HepG2 (cell line): ENCODE data around the gene MEA1.

Source experiments
- BCLAF1 ChIP-seq: fragments of 450-650 bp; IDR thresholded peaks from 2 replicates; pipeline ENCODE4 v1.6.1; 2017; ENCODE audit warnings: mild to moderate bottlenecking
- CREB1 ChIP-seq, 2 experiments: fragments of 450-650 bp in 1 of 2; IDR thresholded peaks; 2 replicates each; pipeline ENCODE4 v1.6.1; 2016 to 2017; ENCODE audit warnings: control low read depth in 1 of 2, mild to moderate bottlenecking in 1 of 2, missing compliant biosample characterization in 1 of 2, missing genetic modification characterization in 1 of 2
- EP300 ChIP-seq, 3 experiments: sonication (generic) in 1 of 3; formaldehyde crosslinking in 1 of 3; IDR thresholded peaks; 2 replicates each; pipeline versions ENCODE4 v1.5.1 to v1.6.1; 2011 to 2020; ENCODE audit warnings: low read depth in 2 of 3, low read length in 2 of 3, borderline replicate concordance in 1 of 3, improper control_type of control experiment in 1 of 3, mild to moderate bottlenecking in 1 of 3, missing genetic modification reagents in 1 of 3, moderate library complexity in 1 of 3
- EZH2 ChIP-seq: conservative IDR thresholded peaks from 2 replicates; pipeline ENCODE4 v1.6.1; 2012; ENCODE audit warnings: mild to moderate bottlenecking, low read depth, low read length, moderate library complexity
- JUNB ChIP-seq: sonication (generic); formaldehyde crosslinking; IDR thresholded peaks from 2 replicates; pipeline ENCODE4 v1.8.0; 2022; ENCODE audit warnings: missing genetic modification reagents, mild to moderate bottlenecking, borderline replicate concordance
- MLX ChIP-seq: IDR thresholded peaks from 2 replicates; pipeline ENCODE4 v1.6.1; 2016
- NR2F6 ChIP-seq, 2 experiments: IDR thresholded peaks; 2 replicates each; pipeline ENCODE4 v1.6.1; 2016; ENCODE audit warnings: antibody characterized with exemption in 1 of 2, mild to moderate bottlenecking in 1 of 2
- PATZ1 ChIP-seq: sonication (generic); formaldehyde crosslinking; IDR thresholded peaks from 2 replicates; pipeline ENCODE4 v1.4.0; 2020; ENCODE audit warnings: missing genetic modification reagents
- ZNF17 ChIP-seq: sonication (generic); formaldehyde crosslinking; IDR thresholded peaks from 2 replicates; pipeline ENCODE4 v1.5.0; 2020; ENCODE audit warnings: mild to moderate bottlenecking, missing genetic modification reagents
- ZNF256 ChIP-seq: sonication (generic); formaldehyde crosslinking; conservative IDR thresholded peaks from 2 replicates; pipeline ENCODE4 v1.4.0; 2020; ENCODE audit warnings: missing genetic modification reagents
- ZSCAN12 ChIP-seq: sonication (generic); formaldehyde crosslinking; IDR thresholded peaks from 2 replicates; pipeline ENCODE4 v1.9.0; 2021; ENCODE audit warnings: mild to moderate bottlenecking, missing genetic modification reagents
- TF ChIP-seq, protein P1 (sequence below): sonication (generic); formaldehyde crosslinking; IDR thresholded peaks from 2 replicates; pipeline ENCODE4 v1.5.0; 2020; ENCODE audit warnings: mild to moderate bottlenecking, missing genetic modification reagents, moderate library complexity
- TF ChIP-seq, protein P2 (sequence below), 2 experiments: IDR thresholded peaks; 2 replicates each; pipeline ENCODE4 v1.6.1; 2011 to 2012; ENCODE audit warnings: low read length in 2 of 2, borderline replicate concordance in 1 of 2, low read depth in 1 of 2, mild to moderate bottlenecking in 1 of 2, moderate library complexity in 1 of 2

- TF ChIP-seq MLX (CRISPR knock-in tag) (no peak), PATZ1 (CRISPR knock-in tag) (no peak), ZSCAN12 (CRISPR knock-in tag) (no peak), CREB1 (IDR thresholded peaks at IDR 0.05) (no peak), CREB1 (CRISPR knock-in tag; IDR thresholded peaks at IDR 0.05) (no peak), BCLAF1 (no peak), JUNB (CRISPR knock-in tag) (no peak), EP300 (IDR thresholded peaks at IDR 0.05; ENCODE audit: low read depth in 2 of 2, low read length in 2 of 2) (no peak), EP300 (CRISPR knock-in tag; IDR thresholded peaks at IDR 0.05; ENCODE audit: borderline replicate concordance) (no peak), NR2F6 (IDR thresholded peaks at IDR 0.05) (no peak), NR2F6 (CRISPR knock-in tag; IDR thresholded peaks at IDR 0.05) (no peak), ZNF17 (CRISPR knock-in tag) (no peak), EZH2 (no peak), ZNF256 (CRISPR knock-in tag) (no peak)
- TF ChIP-seq, protein P1, sequence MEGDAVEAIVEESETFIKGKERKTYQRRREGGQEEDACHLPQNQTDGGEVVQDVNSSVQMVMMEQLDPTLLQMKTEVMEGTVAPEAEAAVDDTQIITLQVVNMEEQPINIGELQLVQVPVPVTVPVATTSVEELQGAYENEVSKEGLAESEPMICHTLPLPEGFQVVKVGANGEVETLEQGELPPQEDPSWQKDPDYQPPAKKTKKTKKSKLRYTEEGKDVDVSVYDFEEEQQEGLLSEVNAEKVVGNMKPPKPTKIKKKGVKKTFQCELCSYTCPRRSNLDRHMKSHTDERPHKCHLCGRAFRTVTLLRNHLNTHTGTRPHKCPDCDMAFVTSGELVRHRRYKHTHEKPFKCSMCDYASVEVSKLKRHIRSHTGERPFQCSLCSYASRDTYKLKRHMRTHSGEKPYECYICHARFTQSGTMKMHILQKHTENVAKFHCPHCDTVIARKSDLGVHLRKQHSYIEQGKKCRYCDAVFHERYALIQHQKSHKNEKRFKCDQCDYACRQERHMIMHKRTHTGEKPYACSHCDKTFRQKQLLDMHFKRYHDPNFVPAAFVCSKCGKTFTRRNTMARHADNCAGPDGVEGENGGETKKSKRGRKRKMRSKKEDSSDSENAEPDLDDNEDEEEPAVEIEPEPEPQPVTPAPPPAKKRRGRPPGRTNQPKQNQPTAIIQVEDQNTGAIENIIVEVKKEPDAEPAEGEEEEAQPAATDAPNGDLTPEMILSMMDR (CRISPR knock-in tag): no peak
- TF ChIP-seq, protein P2, sequence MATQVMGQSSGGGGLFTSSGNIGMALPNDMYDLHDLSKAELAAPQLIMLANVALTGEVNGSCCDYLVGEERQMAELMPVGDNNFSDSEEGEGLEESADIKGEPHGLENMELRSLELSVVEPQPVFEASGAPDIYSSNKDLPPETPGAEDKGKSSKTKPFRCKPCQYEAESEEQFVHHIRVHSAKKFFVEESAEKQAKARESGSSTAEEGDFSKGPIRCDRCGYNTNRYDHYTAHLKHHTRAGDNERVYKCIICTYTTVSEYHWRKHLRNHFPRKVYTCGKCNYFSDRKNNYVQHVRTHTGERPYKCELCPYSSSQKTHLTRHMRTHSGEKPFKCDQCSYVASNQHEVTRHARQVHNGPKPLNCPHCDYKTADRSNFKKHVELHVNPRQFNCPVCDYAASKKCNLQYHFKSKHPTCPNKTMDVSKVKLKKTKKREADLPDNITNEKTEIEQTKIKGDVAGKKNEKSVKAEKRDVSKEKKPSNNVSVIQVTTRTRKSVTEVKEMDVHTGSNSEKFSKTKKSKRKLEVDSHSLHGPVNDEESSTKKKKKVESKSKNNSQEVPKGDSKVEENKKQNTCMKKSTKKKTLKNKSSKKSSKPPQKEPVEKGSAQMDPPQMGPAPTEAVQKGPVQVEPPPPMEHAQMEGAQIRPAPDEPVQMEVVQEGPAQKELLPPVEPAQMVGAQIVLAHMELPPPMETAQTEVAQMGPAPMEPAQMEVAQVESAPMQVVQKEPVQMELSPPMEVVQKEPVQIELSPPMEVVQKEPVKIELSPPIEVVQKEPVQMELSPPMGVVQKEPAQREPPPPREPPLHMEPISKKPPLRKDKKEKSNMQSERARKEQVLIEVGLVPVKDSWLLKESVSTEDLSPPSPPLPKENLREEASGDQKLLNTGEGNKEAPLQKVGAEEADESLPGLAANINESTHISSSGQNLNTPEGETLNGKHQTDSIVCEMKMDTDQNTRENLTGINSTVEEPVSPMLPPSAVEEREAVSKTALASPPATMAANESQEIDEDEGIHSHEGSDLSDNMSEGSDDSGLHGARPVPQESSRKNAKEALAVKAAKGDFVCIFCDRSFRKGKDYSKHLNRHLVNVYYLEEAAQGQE (IDR thresholded peaks at IDR 0.05; ENCODE audit: borderline replicate concordance in 1 of 2, low read depth in 1 of 2, low read length in 2 of 2): no peak
Measured at GRCh38 chr6:42981836-42982235, 31.9 kb downstream of the MEA1 start.
